Activated B cell treated with CpG ODN at 0.5 μM for 24 hours (primary cell): Measurements from ENCODE around the gene LTBP2. TPM values are rescaled to one million over a fixed set of nuclear protein-coding genes. Genes with fewer than 3 reads are reported as not detected.
A peak's percentile ranks its signal among the peaks of the same experiment; 100 is the strongest.

ENCODE experiments used
- ATAC-seq: fragments of 200-7000 bp; cut with Tn5 transposase; one replicate; pipeline ENCODE4 v1.10.0; 2021; ENCODE audit warnings: low read depth, mild to moderate bottlenecking, moderate library complexity
- CTCF ChIA-PET: fragments of 350-600 bp; sonication (Branson Sonifier 250); formaldehyde crosslinking; loops from one replicate; lab custom pipeline; 2021; ENCODE audit warnings: antibody characterized with exemption; lab: Charles Lee
- POLR2A ChIA-PET: fragments of 350-600 bp; sonication (Branson Sonifier 250); formaldehyde crosslinking; loops from one replicate; lab custom pipeline; 2021; ENCODE audit warnings: antibody characterized with exemption; lab: Charles Lee
- DNase-seq: peaks from one replicate; pipeline ENCODE4 v3.0.0; 2022
- H3K27ac Mint-ChIP-seq: one replicate; pipeline ENCODE4 v1.8.0; 2020; ENCODE audit warnings: mixed read lengths
- H3K27me3 Mint-ChIP-seq: one replicate; pipeline ENCODE4 v1.8.0; 2021; ENCODE audit warnings: mixed read lengths
- H3K36me3 Mint-ChIP-seq: one replicate; pipeline ENCODE4 v1.8.0; 2021; ENCODE audit warnings: low read depth, mixed read lengths
- H3K4me1 Mint-ChIP-seq: one replicate; pipeline ENCODE4 v1.8.0; 2021; ENCODE audit warnings: mixed read lengths
- H3K4me3 Mint-ChIP-seq: one replicate; pipeline ENCODE4 v1.8.0; 2020; ENCODE audit warnings: mild to moderate bottlenecking, mixed read lengths
- H3K9me3 Mint-ChIP-seq: one replicate; pipeline ENCODE4 v1.8.0; 2020; ENCODE audit warnings: mixed read lengths
- CTCF ChIP-seq: fragments of 200-600 bp; IDR thresholded peaks from one replicate; pipeline ENCODE4 v1.8.0; 2022; ENCODE audit warnings: antibody characterized with exemption, mild to moderate bottlenecking
- intact Hi-C: fragments of 100-400 bp; cut with micrococcal nuclease; formaldehyde crosslinking; loops from one replicate; pipeline ENCODE4 v1.15.1; 2024
- total RNA-seq: library from RNA; stranded (reverse); gene quantifications from 2 replicates; pipeline ENCODE4 v1.2.3, GENCODE V29; 2022

The LTBP2 gene
- total RNA-seq, 1 donor from 2014 or later = 0.11 TPM

- Mint-ChIP-seq H3K4me1 (peaks cover 15% of the 10 kb centered on the region), H3K36me3 (peaks cover 6% of the 10 kb centered on the region), H3K27me3 (no peaks in the 10 kb centered on the region), H3K27ac (no peak overlapping the region), H3K4me3 (no peak overlapping the region), H3K9me3 (no peaks in the 10 kb centered on the region)
- no peak for DNase-seq
- no peak for TF ChIP-seq CTCF
- ATAC-seq = no peak
- POLR2A ChIA-PET = no interaction called here
- intact Hi-C loops = no loop called here
- CTCF ChIA-PET = no interaction called here
Measured at GRCh38 chr14:74502236-74503019, 109.6 kb downstream of the LTBP2 start.

GRCh38 chr14:74501691-74502090, 110.3 kb downstream of the LTBP2 start:
- TF ChIP-seq CTCF = no peak
- Mint-ChIP-seq H3K4me3 (no peak overlapping the region), H3K4me1 (peaks cover 11% of the 10 kb centered on the region), H3K27ac (no peak overlapping the region), H3K27me3 (no peaks in the 10 kb centered on the region), H3K9me3 (no peaks in the 10 kb centered on the region), H3K36me3 (peaks cover 8% of the 10 kb centered on the region)
- intact Hi-C loops = no loop called here
- ChIA-PET POLR2A (no interaction called here), CTCF (no interaction called here)
- DNase-seq (no peak), ATAC-seq (no peak)

- DNase-seq (no peak), ATAC-seq (no peak)
- Mint-ChIP-seq H3K27me3 (no peaks in the 10 kb centered on the region), H3K36me3 (peaks cover 11% of the 10 kb centered on the region), H3K4me3 (no peak overlapping the region), H3K27ac (no peak overlapping the region), H3K4me1 (peaks cover 6% of the 10 kb centered on the region), H3K9me3 (no peaks in the 10 kb centered on the region)
- POLR2A ChIA-PET = no interaction called here
- no peak for TF ChIP-seq CTCF
- intact Hi-C loops = no loop called here
- CTCF ChIA-PET = no interaction called here
Measured at GRCh38 chr14:74501135-74501614, 110.9 kb downstream of the LTBP2 start.

DNA sequence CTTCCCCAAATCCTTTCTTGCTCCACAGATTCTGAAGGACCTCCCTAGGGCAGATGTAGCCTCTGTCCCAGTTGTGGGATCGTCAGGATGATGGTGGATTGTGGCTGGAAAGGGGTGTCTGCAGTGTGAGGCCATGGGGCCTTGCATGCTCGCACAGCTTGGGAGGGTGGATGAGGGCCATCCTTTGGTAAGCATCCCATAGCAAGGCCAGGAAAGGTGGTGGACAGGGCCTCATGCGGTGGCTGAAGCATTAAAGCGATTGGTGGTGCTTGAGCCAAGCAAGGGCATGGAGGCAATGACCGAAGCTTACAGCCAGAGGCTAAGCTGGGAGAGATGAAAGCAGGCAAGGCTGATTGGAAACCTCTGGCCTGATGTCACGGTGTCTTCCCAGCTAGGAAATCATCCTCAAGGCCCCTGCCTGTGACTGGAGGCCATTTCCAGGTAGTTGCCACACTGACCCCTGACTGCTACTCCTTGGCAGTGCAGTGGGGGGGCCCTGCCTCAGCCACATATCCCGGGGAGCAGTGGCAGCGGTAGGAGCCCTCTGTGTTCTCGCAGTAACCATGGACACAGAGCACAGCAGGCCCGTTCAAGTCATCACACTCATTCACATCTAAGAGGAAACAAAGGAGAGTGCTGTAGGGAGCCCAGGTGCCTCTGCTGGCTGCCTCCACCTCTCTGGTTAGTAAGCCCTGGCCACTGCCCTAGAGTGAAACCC, 111.5 kb downstream of the LTBP2 start:
- DNase-seq (no peak), ATAC-seq (no peak)
- Mint-ChIP-seq H3K4me1 (peaks cover 3% of the 10 kb centered on the region), H3K27ac (no peak overlapping the region), H3K9me3 (no peaks in the 10 kb centered on the region), H3K36me3 (peaks cover 15% of the 10 kb centered on the region), H3K27me3 (no peaks in the 10 kb centered on the region), H3K4me3 (no peak overlapping the region)
- no peak for TF ChIP-seq CTCF
- intact Hi-C loops = no loop called here
- POLR2A ChIA-PET = no interaction called here
- CTCF ChIA-PET = no interaction called here

DNA sequence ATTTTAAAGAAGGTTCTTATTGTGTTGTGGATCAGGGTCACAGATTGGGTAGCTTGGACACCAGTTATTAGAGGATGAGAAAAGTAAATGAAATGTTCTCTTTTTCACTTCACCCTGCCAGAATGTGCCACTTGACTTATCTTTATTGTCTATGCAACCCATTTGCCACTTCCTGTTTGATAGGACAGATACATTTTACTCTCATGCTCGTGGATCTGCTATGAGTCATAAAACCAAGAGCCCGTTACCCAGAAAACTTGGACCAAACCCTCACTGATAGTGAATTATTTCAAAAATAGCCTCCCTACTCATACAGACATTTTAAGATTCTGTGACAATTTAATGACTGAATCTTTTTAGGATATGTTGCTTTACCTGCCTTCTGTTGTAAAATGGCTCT, 116.7 kb downstream of the LTBP2 start:
- DNase-seq (no peak), ATAC-seq (no peak)
- no peaks in the 10 kb centered on the region for H3K9me3 Mint-ChIP-seq
- intact Hi-C loops = loop anchor here (10.0 kb wide), 1 partner anchor 449 kb away; no protein-coding TSS in a partner anchor
- POLR2A ChIA-PET = no interaction called here
- H3K27ac Mint-ChIP-seq = peak overlapping the region; percentile 80
- peaks cover 24% of the 10 kb centered on the region for H3K36me3 Mint-ChIP-seq
- TF ChIP-seq CTCF = no peak
- peaks cover 21% of the 10 kb centered on the region for H3K4me1 Mint-ChIP-seq
- no peak overlapping the region for H3K4me3 Mint-ChIP-seq
- no peaks in the 10 kb centered on the region for H3K27me3 Mint-ChIP-seq
- CTCF ChIA-PET = no interaction called here
